K562 (cell line): ENCODE data around the gene GCK. TPM values are rescaled to one million over a fixed set of nuclear protein-coding genes. Genes with fewer than 3 reads are reported as not detected.

Source experiments
- ATAC-seq: fragments of 200-7000 bp; cut with Tn5 transposase; 3 replicates; pipeline ENCODE4 v1.9.1; 2020; ENCODE audit warnings: moderate library complexity
- BruUV-seq: library from RNA; stranded (reverse); fragments of 400-500 nt; replicated peaks from 2 replicates; lab custom pipeline; 2021; lab: Mats Ljungman, UMichigan
- CTCF ChIA-PET: fragments of 300-600 bp; formaldehyde crosslinking; extraction: SDS; loops from one replicate; lab custom pipeline; 2021; ENCODE audit warnings: low intra/inter-chr PET ratio; lab: Yijun Ruan, JAX
- POLR2A ChIA-PET: fragments of 300-600, 350-650 bp; sonication (Branson Sonifier 250); formaldehyde crosslinking; extraction: SDS; loops from one replicate; lab custom pipeline; 2021; ENCODE audit warnings: antibody characterized with exemption, inconsistent platforms; lab: Yijun Ruan, JAX
- DNase-seq, 4 experiments: peaks; one replicate each; pipeline versions ENCODE4 v3.0.0 to v3.0.0-alpha.2; 2011 to 2018; ENCODE audit warnings: low spot score in 3 of 4, mixed read lengths in 3 of 4; ENCODE audit errors: extremely low read depth in 1 of 4
- FAIRE-seq: peaks from 2 replicates; lab custom pipeline; 2011; peaks lifted over from hg19 to GRCh38; lab: Jason Lieb, UNC
- H2AFZ ChIP-seq: 2 replicates; pipeline ENCODE4 v1.6.0; 2011; ENCODE audit warnings: low read depth, low read length, control low read depth, inconsistent platforms
- H3K27ac ChIP-seq: fragments of 200-600 bp; 3 replicates; pipeline ENCODE4 v1.8.0; 2011; ENCODE audit warnings: low read depth, mild to moderate bottlenecking, control low read depth, inconsistent platforms, low read length, moderate library complexity, mixed read lengths; ENCODE audit errors: extremely low read depth
- H3K27me3 ChIP-seq, 2 experiments: fragments of 300-600 bp in 1 of 2; 2 replicates in 1 of 2; 3 replicates in 1 of 2; pipeline versions ENCODE4 v1.6.0 to v1.8.0; 2011; ENCODE audit warnings: inconsistent platforms in 2 of 2, low read length in 2 of 2, mild to moderate bottlenecking in 1 of 2, mixed read lengths in 1 of 2, moderate library complexity in 1 of 2; ENCODE audit not compliant: control insufficient read depth in 2 of 2, insufficient read depth in 2 of 2
- H3K36me3 ChIP-seq: fragments of 300-600 bp; 3 replicates; pipeline ENCODE4 v1.8.0; 2011; ENCODE audit warnings: mild to moderate bottlenecking, low read length, inconsistent platforms; ENCODE audit not compliant: control insufficient read depth, insufficient read depth
- H3K4me1 ChIP-seq, 2 experiments: fragments of 200-600 bp in 1 of 2; replicated peaks in 1 of 2; 2 replicates in 1 of 2; 3 replicates in 1 of 2; pipeline versions ENCODE4 v1.5.1 to v1.8.0; 2011; ENCODE audit warnings: inconsistent platforms in 2 of 2, low read length in 2 of 2, mild to moderate bottlenecking in 1 of 2, mixed read lengths in 1 of 2, moderate library complexity in 1 of 2; ENCODE audit not compliant: control insufficient read depth in 2 of 2, insufficient read depth in 2 of 2
- H3K4me2 ChIP-seq: 2 replicates; pipeline ENCODE4 v1.6.1; 2011; ENCODE audit warnings: low read length, control low read depth, inconsistent platforms, mixed read lengths; ENCODE audit not compliant: insufficient read depth
- H3K4me3 ChIP-seq: fragments of 200-600 bp; sonication (generic), shearing (Covaris generic); 2 replicates; pipeline ENCODE4 v1.5.1; 2016; ENCODE audit warnings: control low read depth, inconsistent platforms
- H3K79me2 ChIP-seq: fragments of 200-600 bp; 3 replicates; pipeline ENCODE4 v1.8.0; 2011; ENCODE audit warnings: low read length, inconsistent platforms; ENCODE audit not compliant: control insufficient read depth, insufficient read depth
- H3K9ac ChIP-seq, 2 experiments: 2 replicates each; pipeline versions ENCODE4 v1.6.0 to v1.6.1; 2011; ENCODE audit warnings: low read depth in 2 of 2, low read length in 2 of 2, control low read depth in 1 of 2, inconsistent platforms in 1 of 2, mild to moderate bottlenecking in 1 of 2, mixed read lengths in 1 of 2; ENCODE audit not compliant: insufficient read depth in 1 of 2
- H3K9me1 ChIP-seq: one replicate; pipeline ENCODE4 v1.6.0; 2011; ENCODE audit warnings: inconsistent platforms, mild to moderate bottlenecking, low read length, moderate library complexity; ENCODE audit not compliant: control insufficient read depth, insufficient read depth
- H3K9me3 ChIP-seq: replicated peaks from 2 replicates; pipeline ENCODE4 v1.5.1; 2011; ENCODE audit warnings: low read depth, low read length, inconsistent platforms; ENCODE audit not compliant: control insufficient read depth, insufficient read depth
- H4K20me1 ChIP-seq: replicated peaks from 2 replicates; pipeline ENCODE4 v1.6.1; 2011; ENCODE audit warnings: low read length, inconsistent platforms, mixed read lengths; ENCODE audit not compliant: control insufficient read depth, insufficient read depth
- E2F4 ChIP-seq: sonication (generic); formaldehyde crosslinking; IDR thresholded peaks from 2 replicates; pipeline ENCODE4 v1.8.0; 2022; ENCODE audit warnings: mild to moderate bottlenecking, low read depth, missing genetic modification reagents
- ELK3 ChIP-seq: fragments of 450-650 bp; formaldehyde crosslinking; IDR thresholded peaks from 2 replicates; pipeline ENCODE4 v1.4.0; 2020; ENCODE audit warnings: mild to moderate bottlenecking
- POLR2H ChIP-seq: IDR thresholded peaks from 2 replicates; pipeline ENCODE4 v1.6.1; 2016; ENCODE audit warnings: missing genetic modification characterization, low read depth, mild to moderate bottlenecking, control low read depth, missing compliant biosample characterization, moderate library complexity
- RAD51 ChIP-seq: fragments of 450-650 bp; IDR thresholded peaks from 2 replicates; pipeline ENCODE4 v1.7.1; 2016; ENCODE audit warnings: low read depth, mild to moderate bottlenecking, borderline replicate concordance
- UBTF ChIP-seq, 2 experiments: IDR thresholded peaks; 2 replicates each; pipeline ENCODE4 v1.6.1; 2012; ENCODE audit warnings: improper control_type of control experiment in 2 of 2, low read depth in 2 of 2, low read length in 2 of 2, borderline replicate concordance in 1 of 2
- ZNF431 ChIP-seq: sonication (generic); formaldehyde crosslinking; IDR thresholded peaks from 2 replicates; pipeline ENCODE4 v1.8.0; 2022; ENCODE audit warnings: mild to moderate bottlenecking, missing genetic modification reagents
- ZNF592 ChIP-seq: fragments of 450-650 bp; IDR thresholded peaks from 2 replicates; pipeline ENCODE4 v1.6.1; 2017; ENCODE audit warnings: antibody characterized with exemption, mild to moderate bottlenecking
- WGBS: fragments of 100-300 bp; shearing (Covaris generic); methylation state at CpG from one replicate; pipeline ENCODE4 v1.1.6; 2016; ENCODE audit warnings: low coverage, mixed read lengths; ENCODE audit not compliant: insufficient coverage; ENCODE audit errors: missing lambda C conversion rate; 5-methylcytosine and 5-hydroxymethylcytosine counted together
- in situ Hi-C: fragments of 300-500 bp; cut with MboI; formaldehyde crosslinking; loops from 4 replicates; pipeline ENCODE4 v1.15.0; 2018; ENCODE audit warnings: inconsistent platforms, mixed read lengths
- intact Hi-C: fragments of 100-400 bp; cut with micrococcal nuclease; formaldehyde crosslinking; loops from 2 replicates; pipeline ENCODE4 v1.14.2; 2022
- polyA plus RNA-seq, 8 experiments: library from polyadenylated mRNA; depleted of rRNA in 4 of 8; stranded (reverse) in 5 of 8; unstranded in 3 of 8; fragments of >200 nt; fragmentation: Nextera tagmentation in 2 of 8; fragmentation: Illumina TruSeq in 1 of 8; extraction: Ambion mirVana in 2 of 8; extraction: Trizol in 1 of 8; gene quantifications; 2 replicates each; pipeline versions ENCODE4 v1.2.1 to v1.2.3, GENCODE V29; 2011 to 2014; ENCODE audit warnings: inconsistent platforms in 1 of 8, missing spikeins in 1 of 8
- total RNA-seq, 7 experiments: library from RNA; depleted of rRNA in 6 of 7; stranded (reverse); fragments of >200 nt in 6 of 7; fragmentation: Illumina TruSeq in 2 of 7; extraction: Trizol in 2 of 7; gene quantifications; 2 replicates each; pipeline versions ENCODE4 v1.2.1 to v1.2.3, GENCODE V29; 2011 to 2021; ENCODE audit warnings: low replicate concordance in 1 of 7

GCK gene
- total and polyA plus RNA-seq, 9 of the 15 experiments (the other 6 are each of a cell fraction or from before 2014, with no cell fraction given): 0.11 to 0.55 (median 0.16) TPM; not detected in 3

- peak overlapping the region; percentile 91 for H2AFZ ChIP-seq
- no TSS peak for BruUV-seq
- no peaks in the 10 kb centered on the region for H3K9me1 ChIP-seq
- FAIRE-seq (peak; percentile 19), DNase-seq (peak; percentile 62 to 80 (median 78)), ATAC-seq (peak; percentile 81)
- no peak overlapping the region for H3K4me2 ChIP-seq
- ChIA-PET CTCF (no interaction called here), POLR2A (no interaction called here)
- H3K27ac ChIP-seq: no peak overlapping the region
- H3K4me1 ChIP-seq: peaks cover 0 to 66% of the 10 kb centered on the region in 2 experiments; a peak in 3 of 5 replicates
- H3K4me3 ChIP-seq: no peak overlapping the region
- peaks cover 9 to 28% of the 10 kb centered on the region in 2 experiments; a peak in 4 of 5 replicates for H3K27me3 ChIP-seq
- no peaks in the 10 kb centered on the region for H4K20me1 ChIP-seq
- intact Hi-C loops: no loop called here
- H3K9me3 ChIP-seq: no peaks in the 10 kb centered on the region
- H3K9ac ChIP-seq: peak overlapping the region in 1 of 2 experiments; percentile 76; a peak in 2 of 4 replicates
- 41% methylated on average over 16 of the region's 30 CpGs for WGBS
- H3K36me3 ChIP-seq: no peaks in the 10 kb centered on the region
- no peaks in the 10 kb centered on the region for H3K79me2 ChIP-seq
- in situ Hi-C loops: no loop called here
- TF ChIP-seq ZNF431 (CRISPR knock-in tag) (peak; percentile 85), ZNF592 (peak; percentile 61; the same call in 1 of the 2 replicates), ELK3 (no peak), POLR2H (tag) (no peak), RAD51 (0 out of 2 replicates have a peak, but pooled peaks have one; percentile 24), E2F4 (CRISPR knock-in tag) (peak; percentile 68), UBTF (IDR thresholded peaks at IDR 0.05; ENCODE audit: borderline replicate concordance in 1 of 2, low read depth in 2 of 2, low read length in 2 of 2) (peak; percentile 54 to 85; a peak in 2 of 4 replicates)
These were observed 32.1 kb upstream of the GCK start for GRCh38 chr7:44221231-44221791.
